PC-3 (cell line): Measurements from ENCODE around the gene RBPMS2. TPM values are rescaled to one million over a fixed set of nuclear protein-coding genes. Genes with fewer than 3 reads are reported as not detected.

Source experiments
- ATAC-seq: fragments of 200-7000 bp; cut with Tn5 transposase; 2 replicates; pipeline ENCODE4 v1.9.1; 2020; ENCODE audit warnings: mild to moderate bottlenecking, moderate library complexity
- BruUV-seq: library from RNA; stranded (reverse); fragments of 400-500 nt; replicated peaks from 2 replicates; lab custom pipeline; 2021; lab: Mats Ljungman, UMichigan
- CTCF ChIA-PET: fragments of 300-600 bp; sonication (Branson Sonifier 250); formaldehyde crosslinking; loops from one replicate; lab custom pipeline; 2022; ENCODE audit warnings: antibody characterized with exemption; lab: Charles Lee
- POLR2A ChIA-PET: fragments of 300-600 bp; sonication (Branson Sonifier 250); formaldehyde crosslinking; loops from one replicate; lab custom pipeline; 2022; ENCODE audit warnings: antibody characterized with exemption; ENCODE audit not compliant: unreplicated experiment; lab: Charles Lee
- DNase-seq: peaks from one replicate; pipeline ENCODE4 v3.0.0-alpha.2; 2015
- H2AFZ ChIP-seq: fragments of 300-600 bp; sonication (generic); 2 replicates; pipeline ENCODE4 v1.6.0; 2016; ENCODE audit warnings: antibody characterized with exemption, low read length
- H3F3A ChIP-seq: fragments of 300-600 bp; sonication (generic); one replicate; pipeline ENCODE4 v1.6.0; 2017; ENCODE audit warnings: antibody characterized with exemption, low read length, control low read depth, mild to moderate bottlenecking; ENCODE audit not compliant: unreplicated experiment
- H3K27ac ChIP-seq: fragments of 300-600 bp; sonication (generic); 2 replicates; pipeline ENCODE4 v1.5.1; 2016; ENCODE audit warnings: mild to moderate bottlenecking, low read length
- H3K27me3 ChIP-seq: fragments of 300-600 bp; sonication (generic); 2 replicates; pipeline ENCODE4 v1.6.1; 2016; ENCODE audit warnings: low read length, mixed read lengths
- H3K36me3 ChIP-seq: fragments of 300-600 bp; sonication (generic); 2 replicates; pipeline ENCODE4 v1.6.1; 2016; ENCODE audit warnings: low read depth, mixed run types, low read length, mixed read lengths
- H3K4me1 ChIP-seq: fragments of 300-600 bp; sonication (generic); 2 replicates; pipeline ENCODE4 v1.5.1; 2016; ENCODE audit warnings: low read length; ENCODE audit not compliant: insufficient read depth
- H3K4me2 ChIP-seq: fragments of 300-600 bp; sonication (generic); 2 replicates; pipeline ENCODE4 v1.6.0; 2016; ENCODE audit warnings: low read length
- H3K4me3 ChIP-seq: fragments of 300-600 bp; sonication (generic); 2 replicates; pipeline ENCODE4 v1.5.1; 2016; ENCODE audit warnings: mild to moderate bottlenecking, low read length, mixed read lengths
- H3K79me2 ChIP-seq: fragments of 300-600 bp; sonication (generic); 2 replicates; pipeline ENCODE4 v1.6.1; 2017; ENCODE audit warnings: low read length, mixed read lengths
- H3K9ac ChIP-seq: fragments of 300-600 bp; sonication (generic); 2 replicates; pipeline ENCODE4 v1.6.0; 2016; ENCODE audit warnings: mild to moderate bottlenecking, low read length
- H3K9me2 ChIP-seq: fragments of 300-600 bp; sonication (generic); replicated peaks from 2 replicates; pipeline ENCODE4 v1.6.1; 2016; ENCODE audit warnings: mixed run types, low read length, mixed read lengths
- H3K9me3 ChIP-seq: fragments of 300-600 bp; sonication (generic); 2 replicates; pipeline ENCODE4 v1.6.1; 2016; ENCODE audit warnings: low read length, mixed read lengths
- H4K20me1 ChIP-seq: fragments of 300-600 bp; sonication (generic); 2 replicates; pipeline ENCODE4 v1.6.1; 2016; ENCODE audit warnings: low read length, mixed read lengths
- CTCF ChIP-seq: fragments of 300-600 bp; sonication (generic); conservative IDR thresholded peaks from 2 replicates; pipeline ENCODE4 v1.5.1; 2017; ENCODE audit warnings: antibody characterized with exemption, low read depth, mild to moderate bottlenecking, low read length
- EZH2 ChIP-seq: fragments of 300-600 bp; sonication (generic); IDR thresholded peaks from one replicate; pipeline ENCODE4 v1.6.1; 2017; ENCODE audit warnings: antibody characterized with exemption, mild to moderate bottlenecking, low read length; ENCODE audit not compliant: unreplicated experiment
- EZH2phosphoT487 ChIP-seq: fragments of 300-600 bp; sonication (generic); IDR thresholded peaks from 2 replicates; pipeline ENCODE4 v1.6.1; 2018; ENCODE audit warnings: mild to moderate bottlenecking, antibody characterized with exemption, low read length, borderline replicate concordance
- intact Hi-C: fragments of 100-400 bp; cut with micrococcal nuclease; formaldehyde crosslinking; loops from 2 replicates; pipeline ENCODE4 v1.9.0; 2023
- total RNA-seq: library from RNA; depleted of rRNA; stranded (reverse); fragments of >200 nt; gene quantifications from 2 replicates; pipeline ENCODE4 v1.2.3, GENCODE V29; 2014

RBPMS2 gene
- total RNA-seq, 1 experiment from 2014 or later = not detected

- no peak overlapping the region for H3K27ac ChIP-seq
- ATAC-seq = no peak
- intact Hi-C loops = no loop called here
- POLR2A ChIA-PET = no interaction called here
- H3K79me2 ChIP-seq = no peaks in the 10 kb centered on the region
- no peak overlapping the region for H3K4me3 ChIP-seq
- H3K27me3 ChIP-seq = peaks cover 13% of the 10 kb centered on the region
- no peak overlapping the region for H3K4me2 ChIP-seq
- no peaks in the 10 kb centered on the region for H3K9me3 ChIP-seq
- no peaks in the 10 kb centered on the region for H4K20me1 ChIP-seq
- H3K4me1 ChIP-seq = no peaks in the 10 kb centered on the region
- TF ChIP-seq EZH2 (no peak), CTCF (no peak), EZH2phosphoT487 (no peak)
- H3K36me3 ChIP-seq = no peaks in the 10 kb centered on the region
- CTCF ChIA-PET = no interaction called here
- no peak for DNase-seq
- H2AFZ ChIP-seq = no peak overlapping the region
- no peaks in the 10 kb centered on the region for H3F3A ChIP-seq
- H3K9me2 ChIP-seq = no peaks in the 10 kb centered on the region
- no peak overlapping the region for H3K9ac ChIP-seq
- no TSS peak for BruUV-seq
These were observed 2.4 kb downstream of the RBPMS2 start for GRCh38 chr15:64772964-64773363.

- H3K9ac ChIP-seq = no peak overlapping the region
- H3K27ac ChIP-seq = no peak overlapping the region
- H3K4me2 ChIP-seq = no peak overlapping the region
- no peak for TF ChIP-seq EZH2phosphoT487
- TF ChIP-seq EZH2 = no peak
- TF ChIP-seq CTCF = no peak
- POLR2A ChIA-PET = no interaction called here
- no peak overlapping the region for H2AFZ ChIP-seq
- BruUV-seq = no TSS peak
- H3K9me3 ChIP-seq = no peaks in the 10 kb centered on the region
- H3K79me2 ChIP-seq = no peaks in the 10 kb centered on the region
- H3K4me1 ChIP-seq = no peaks in the 10 kb centered on the region
- H3K9me2 ChIP-seq = no peaks in the 10 kb centered on the region
- H4K20me1 ChIP-seq = no peaks in the 10 kb centered on the region
- CTCF ChIA-PET = no interaction called here
- H3K4me3 ChIP-seq = no peak overlapping the region
- H3K27me3 ChIP-seq = peaks cover 13% of the 10 kb centered on the region
- intact Hi-C loops = no loop called here
- no peak for DNase-seq
- no peaks in the 10 kb centered on the region for H3K36me3 ChIP-seq
- ATAC-seq = no peak
- no peaks in the 10 kb centered on the region for H3F3A ChIP-seq
These were observed 2.9 kb downstream of the RBPMS2 start for GRCh38 chr15:64772488-64772887.

- POLR2A ChIA-PET = no interaction called here
- TF ChIP-seq EZH2phosphoT487 (no peak), EZH2 (no peak), CTCF (no peak)
These were observed 4.8 kb downstream of the RBPMS2 start for GRCh38 chr15:64770626-64771025.

More at GRCh38 chr15:64770626-64771025, 4.8 kb downstream of the RBPMS2 start:
- DNase-seq (no peak), ATAC-seq (no peak)
- Histone ChIP-seq H3K27me3 (peaks cover 13% of the 10 kb centered on the region), H3K4me2 (no peak overlapping the region), H2AFZ (no peak overlapping the region), H3K79me2 (no peaks in the 10 kb centered on the region), H3K4me1 (no peaks in the 10 kb centered on the region), H3K9me3 (no peaks in the 10 kb centered on the region), H3K36me3 (no peaks in the 10 kb centered on the region), H3F3A (no peaks in the 10 kb centered on the region), H3K9me2 (no peaks in the 10 kb centered on the region), H4K20me1 (no peaks in the 10 kb centered on the region), H3K4me3 (no peak overlapping the region), H3K9ac (no peak overlapping the region), H3K27ac (no peak overlapping the region)
- intact Hi-C loops = no loop called here
- BruUV-seq = no TSS peak
- CTCF ChIA-PET = no interaction called here
